Endothelial cell of hepatic sinusoid (primary cell): ENCODE data around the gene FGF1.

ENCODE experiments used
- in situ Hi-C: cut with HindIII; loops from 2 replicates; pipeline ENCODE4 v1.10.0; 2017; ENCODE audit warnings: low sequenced_read_pairs

Gene FGF1

DNA sequence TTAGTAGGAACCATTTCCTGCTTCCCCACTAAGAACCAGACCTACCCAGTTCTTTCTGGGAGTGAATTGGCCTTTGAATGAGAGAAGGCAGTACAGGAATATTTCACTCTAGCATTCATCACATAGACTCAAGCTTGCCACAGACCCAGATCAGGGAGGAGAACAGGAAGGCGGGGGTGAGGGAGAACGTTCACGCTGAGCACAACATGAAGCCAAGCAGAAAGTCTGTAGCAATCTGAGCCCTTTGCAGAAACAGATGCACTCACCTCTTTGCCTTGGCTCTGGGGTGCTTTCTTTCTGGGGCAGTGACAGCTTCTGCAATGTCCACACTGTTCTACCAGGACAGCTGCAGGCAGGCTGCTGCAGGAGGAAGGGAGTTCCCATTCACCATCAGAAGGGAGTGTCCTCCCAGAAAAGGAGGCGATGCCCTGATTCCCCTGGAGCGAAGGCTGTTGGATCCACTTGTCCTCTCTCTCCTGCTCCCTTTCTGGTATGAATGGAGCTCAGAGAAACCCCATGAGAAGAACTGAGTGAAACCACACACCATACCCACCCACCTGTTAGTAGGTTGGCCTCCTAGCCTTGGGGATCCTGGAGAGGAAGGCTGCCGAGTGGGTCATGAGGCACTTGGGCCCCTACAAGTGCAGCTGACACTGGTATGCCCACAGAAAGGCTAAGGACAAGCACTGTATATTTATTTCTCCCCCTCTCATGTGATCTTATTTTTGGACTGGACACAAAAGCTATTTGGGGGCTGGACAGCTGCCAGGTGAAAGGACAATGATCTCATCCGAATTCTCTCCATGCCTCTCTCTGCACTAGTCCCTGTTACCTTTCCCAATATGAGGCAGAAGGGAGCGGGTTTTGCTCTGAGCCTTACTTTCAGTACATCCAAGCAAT is 11.7 kb upstream of the FGF1 start:
- in situ Hi-C loops, result loop anchor here (5.0 kb wide), 1 partner anchor 85 kb away; no protein-coding TSS in a partner anchor

DNA sequence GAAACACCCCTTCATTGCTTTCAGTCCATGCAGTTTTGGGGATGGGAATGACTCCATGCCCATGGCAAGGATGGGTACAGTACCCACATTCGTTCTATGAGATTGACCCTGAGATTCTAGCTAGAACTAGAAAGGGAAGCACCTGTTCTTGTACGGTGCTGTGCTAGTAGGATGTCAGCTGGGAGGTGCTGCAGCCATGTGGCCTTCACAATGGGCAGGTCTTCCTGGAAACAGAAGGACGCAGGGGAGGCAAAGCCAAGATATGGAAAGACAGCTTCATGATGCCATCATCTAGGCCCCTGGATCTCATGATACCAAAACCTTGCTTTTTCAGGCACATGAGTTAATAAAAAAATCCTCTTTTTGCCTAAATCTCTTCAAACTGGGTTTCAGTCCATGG is 10.5 kb upstream of the FGF1 start:
- in situ Hi-C loops, result loop anchor here (5.0 kb wide), 1 partner anchor 84 kb away; no protein-coding TSS in a partner anchor

DNA sequence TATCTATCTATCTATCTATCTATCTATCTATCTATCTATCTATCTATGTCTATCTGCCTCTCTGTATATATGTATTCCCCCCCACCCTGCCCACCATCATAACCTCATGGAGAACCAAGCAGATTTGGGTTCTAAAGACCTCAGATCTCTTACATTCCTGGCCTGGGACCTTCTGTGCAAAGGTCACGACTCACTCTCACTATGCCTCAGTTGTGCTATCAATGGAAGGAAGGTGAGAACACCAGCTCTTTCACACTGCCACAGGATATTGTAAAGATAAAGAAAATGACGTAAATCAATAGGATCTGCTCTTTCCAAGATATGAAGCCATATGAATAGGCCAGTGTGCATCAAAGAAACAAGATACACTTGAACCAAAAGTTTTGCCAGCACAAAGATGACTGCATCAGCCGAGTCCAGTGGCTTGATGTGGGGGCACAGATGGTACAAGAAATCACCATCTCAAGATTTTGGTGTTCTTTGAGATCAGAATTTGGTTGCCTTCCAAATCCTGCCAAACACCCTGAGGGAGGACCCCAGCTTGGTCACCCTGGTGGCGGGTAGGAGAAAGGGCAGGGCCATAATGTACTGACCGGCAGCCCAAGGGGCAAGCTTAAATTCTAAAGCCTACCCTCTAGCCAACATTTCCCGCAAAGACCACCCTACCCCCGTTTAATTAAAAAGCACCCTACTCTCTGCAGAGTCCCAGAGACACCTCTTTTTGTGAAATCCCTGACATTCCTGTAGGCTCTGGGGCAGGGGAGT is 8.4 kb upstream of the FGF1 start:
- in situ Hi-C loops, result no loop called here

DNA sequence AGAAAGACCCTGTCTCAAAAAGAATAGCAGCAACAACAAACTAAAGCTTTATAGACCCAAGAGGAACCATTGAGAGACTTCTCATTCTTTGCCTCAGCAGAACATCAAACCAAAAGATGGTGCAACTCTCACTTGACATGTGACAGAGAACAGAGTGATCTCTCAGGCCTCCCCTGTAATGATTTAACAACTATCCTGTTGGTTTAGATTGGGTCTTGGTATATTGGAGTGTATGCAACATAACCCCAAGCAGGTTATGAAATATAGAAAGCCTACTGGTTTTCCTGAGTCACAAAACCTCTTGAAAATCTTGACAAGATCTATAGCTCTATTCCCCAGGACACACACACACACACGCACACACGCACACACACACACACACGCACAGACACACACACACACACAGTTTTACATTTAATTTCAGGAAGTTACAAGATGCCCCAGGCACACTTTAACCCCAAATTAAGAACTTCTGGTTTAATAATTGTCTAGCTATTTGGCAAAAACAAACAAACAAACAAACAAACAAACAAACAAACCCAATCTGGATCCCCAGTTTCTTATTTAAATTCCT is 6.5 kb upstream of the FGF1 start:
- in situ Hi-C loops, result no loop called here

DNA sequence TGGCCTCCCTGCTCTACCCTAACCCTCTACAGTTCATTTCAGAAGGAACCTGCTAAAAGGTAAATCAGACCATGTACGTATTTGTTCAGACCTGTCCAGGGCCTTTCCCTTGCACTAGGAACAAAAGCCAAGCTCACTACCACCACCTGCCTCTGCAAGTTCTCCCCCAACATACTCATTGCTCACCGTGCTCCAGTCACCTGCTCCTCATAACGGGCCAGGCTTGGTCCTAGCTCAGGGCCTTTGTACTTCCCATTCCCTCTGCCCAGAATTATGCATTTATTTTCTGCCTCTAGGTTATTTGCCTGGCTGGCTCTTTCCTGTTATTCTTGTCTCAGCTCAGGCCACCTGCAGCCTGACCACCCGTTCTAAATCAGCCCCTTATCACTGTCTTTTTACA is 4.8 kb upstream of the FGF1 start:
- in situ Hi-C loops, result no loop called here

DNA sequence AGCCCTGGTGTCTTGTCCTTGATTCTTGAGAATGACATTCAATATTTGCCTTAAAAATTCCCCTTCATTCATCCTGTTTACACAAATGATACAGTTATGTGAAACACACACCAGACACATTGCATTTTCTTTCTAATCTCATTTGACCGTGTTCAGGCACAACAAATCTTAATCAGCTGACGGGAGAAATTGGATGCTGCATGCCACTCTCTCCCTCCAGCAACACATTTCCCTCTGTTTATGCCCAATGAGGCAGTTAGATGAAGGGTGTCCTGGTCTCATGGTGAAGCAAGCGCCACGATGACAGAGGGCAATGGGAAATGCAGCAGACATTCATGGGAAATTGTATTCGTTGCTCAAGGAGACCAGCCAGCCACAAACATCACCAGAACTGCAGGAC is 3.2 kb upstream of the FGF1 start:
- in situ Hi-C loops, result no loop called here

DNA sequence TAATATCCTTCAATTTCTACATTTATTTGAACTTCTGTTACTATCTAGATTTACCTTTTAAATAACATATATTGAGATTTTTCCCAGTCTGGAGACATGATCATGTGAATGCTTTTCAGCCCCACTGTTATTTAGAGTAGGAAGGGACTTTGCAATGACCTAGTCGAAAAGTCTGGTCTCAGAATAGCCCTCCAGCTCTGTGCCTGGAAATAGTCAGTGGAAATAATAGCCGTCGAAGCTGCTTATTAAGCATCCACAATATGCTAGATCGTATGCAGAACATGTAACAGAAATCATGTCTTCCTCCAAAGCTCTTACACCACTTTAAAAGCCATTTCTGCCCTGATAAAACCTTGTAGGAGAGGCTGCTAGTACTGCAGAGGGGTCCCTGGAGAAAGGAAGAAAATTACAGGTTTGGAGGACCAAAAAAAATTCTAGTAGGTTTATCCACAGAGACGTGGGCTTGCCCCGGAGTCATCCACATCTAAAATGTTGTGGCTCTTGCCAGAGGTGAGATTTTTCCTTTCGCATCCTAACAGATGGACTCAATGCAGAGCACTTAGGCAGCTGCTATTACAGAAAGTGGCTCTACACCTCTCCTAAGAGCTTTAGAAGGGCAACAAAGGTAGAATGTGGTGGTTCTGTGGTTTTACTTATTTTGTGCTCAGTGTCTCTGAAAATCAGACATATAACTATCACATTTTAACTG is 2.5 kb upstream of the FGF1 start:
- in situ Hi-C loops, result no loop called here

DNA sequence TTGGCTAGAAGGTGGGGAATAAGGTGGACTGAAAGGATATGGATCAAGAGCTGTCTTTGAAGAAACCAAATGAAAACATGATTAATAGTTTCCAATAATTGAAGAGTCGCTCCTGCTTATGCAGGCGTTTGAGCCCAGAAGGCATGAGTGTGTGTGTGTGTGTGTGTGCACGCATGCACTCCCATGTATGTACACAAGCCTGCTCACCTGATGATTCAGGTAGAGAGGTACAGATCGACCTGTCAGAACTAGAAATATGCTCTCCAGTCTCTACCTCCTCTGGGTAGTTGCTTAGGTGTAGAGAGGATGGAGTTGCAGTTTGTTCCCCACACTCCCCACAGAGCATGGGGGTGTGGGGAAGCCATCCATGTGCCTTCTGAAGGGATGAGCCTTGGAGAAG is 1.1 kb upstream of the FGF1 start:
- in situ Hi-C loops, result no loop called here

DNA sequence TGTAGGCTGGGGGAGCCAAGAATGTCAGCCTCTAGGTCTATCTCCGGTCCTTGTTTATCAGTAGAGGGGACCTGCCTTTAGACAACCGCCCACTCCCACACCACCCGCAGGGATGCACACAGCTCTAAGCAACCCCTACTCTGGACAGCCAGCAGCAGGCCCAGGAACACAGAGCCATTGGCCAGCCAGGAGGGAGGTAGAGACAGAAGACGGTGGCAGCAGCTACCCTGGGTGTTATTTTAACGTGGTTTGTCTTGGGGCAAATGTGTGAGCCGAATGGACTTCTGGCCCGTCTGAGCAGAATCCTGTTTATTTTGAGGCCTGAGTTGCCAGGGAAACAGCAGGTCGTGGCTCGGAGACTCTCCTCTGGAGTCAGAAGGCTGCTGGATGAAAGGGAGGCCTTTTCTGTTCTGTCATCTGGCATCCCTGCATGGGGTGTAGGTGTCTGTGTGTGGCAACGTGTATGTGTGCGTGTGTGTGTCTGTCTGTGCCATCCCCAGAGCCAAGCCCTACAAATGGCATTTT is 382 bp upstream of the FGF1 start:
- in situ Hi-C loops, result no loop called here

DNA sequence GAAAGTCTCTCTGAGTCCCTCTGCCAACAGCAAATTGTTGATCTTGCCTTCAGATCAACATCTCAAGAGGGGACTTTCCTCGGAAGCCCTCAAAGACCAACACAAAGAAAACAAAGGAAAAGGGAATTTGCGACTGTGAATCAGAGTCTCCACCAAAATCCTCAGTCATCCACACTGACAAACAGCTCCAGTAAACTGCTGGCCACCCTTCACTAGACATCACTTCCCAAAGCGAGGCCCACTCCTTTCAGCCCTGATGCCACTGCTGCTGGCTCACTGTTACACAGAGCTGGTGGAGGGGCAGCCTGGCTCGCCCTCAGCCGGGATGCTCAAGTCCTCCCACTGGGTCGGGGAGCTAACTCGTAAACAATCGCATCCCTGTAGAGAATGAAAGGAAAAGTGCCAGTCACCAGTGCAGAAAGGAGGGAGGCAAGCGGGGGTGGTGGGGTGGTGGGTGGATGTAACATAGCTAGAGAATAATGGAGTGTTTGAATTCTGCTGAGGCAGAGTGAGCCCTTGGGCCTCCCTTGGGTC is 1.3 kb downstream of the FGF1 start:
- in situ Hi-C loops, result no loop called here

DNA sequence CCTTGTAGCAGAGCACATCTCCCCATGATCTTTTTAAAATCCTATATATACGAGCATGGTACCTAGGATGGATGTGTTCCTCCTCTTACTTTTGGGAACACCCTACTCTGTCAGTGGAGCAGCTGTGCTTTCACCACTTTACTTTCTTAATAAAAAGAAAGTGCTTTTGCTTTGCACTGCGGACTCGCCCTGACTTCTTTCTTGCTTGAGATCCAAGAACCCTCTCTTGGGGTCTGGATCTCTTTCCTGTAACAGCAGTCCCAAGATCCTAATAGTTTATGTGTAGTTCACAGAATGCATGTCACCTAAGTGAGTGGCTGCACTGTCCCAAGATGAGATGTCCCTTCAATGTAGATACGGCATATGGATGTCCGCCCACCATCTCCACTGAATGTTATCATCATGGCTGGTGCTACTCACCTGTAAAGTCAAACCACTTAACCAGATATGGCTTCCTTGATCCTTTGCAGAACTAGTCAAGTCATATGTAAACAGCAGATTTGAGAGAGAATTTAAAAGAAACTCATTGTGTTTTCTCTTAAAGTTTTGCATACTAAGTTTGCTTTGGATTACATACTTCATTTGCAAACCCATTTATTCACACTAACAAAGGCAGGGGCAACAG is 1.9 kb downstream of the FGF1 start:
- in situ Hi-C loops, result no loop called here

DNA sequence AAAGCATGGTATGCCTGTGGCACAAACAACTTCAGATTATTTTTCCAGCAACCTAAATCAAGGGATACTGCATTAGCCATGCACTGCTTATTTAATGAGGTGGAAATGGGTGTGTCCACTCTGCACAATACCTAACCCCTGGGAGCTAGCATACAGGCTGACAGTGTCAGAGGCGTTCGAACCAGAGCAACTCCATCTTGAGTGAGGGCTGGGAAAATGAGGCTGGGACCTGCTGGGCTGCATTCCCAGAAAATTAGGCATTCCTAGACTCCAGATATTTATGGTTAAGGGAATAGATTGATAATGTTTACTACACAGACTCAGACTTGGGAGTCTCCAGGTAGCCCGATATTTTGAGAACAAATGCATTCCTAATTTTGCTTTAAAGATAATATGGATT is 2.8 kb downstream of the FGF1 start:
- in situ Hi-C loops, result no loop called here

DNA sequence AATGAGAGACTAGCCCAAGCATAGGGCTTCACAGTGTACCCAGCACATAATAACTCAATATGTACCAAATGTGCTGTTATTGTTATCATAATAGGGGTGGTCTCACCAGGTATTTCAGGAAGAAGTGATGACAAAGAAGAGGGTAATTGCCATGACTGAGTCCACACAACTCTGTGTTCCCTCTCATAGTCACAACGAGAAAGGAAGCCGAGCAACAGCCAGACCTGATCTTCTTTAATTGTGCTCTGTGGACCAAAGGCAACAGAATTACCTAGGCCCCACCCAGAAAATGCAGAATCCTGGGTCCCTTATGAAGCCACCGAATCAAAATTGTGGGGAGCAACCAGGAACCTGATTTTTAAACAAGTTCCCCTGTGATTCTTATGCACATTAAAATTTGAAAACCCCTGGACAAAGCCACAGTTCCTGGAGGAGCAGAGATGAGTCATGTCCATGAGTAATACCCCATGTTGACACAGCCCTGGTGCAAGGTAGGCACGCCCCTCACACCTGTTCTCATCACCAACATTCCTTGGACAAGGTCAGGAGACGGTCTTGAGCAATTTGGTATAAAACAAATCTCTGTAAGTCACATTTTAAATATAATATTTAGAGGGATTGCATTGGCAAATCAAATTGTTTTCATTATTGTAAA is 5.2 kb downstream of the FGF1 start:
- in situ Hi-C loops, result no loop called here

DNA sequence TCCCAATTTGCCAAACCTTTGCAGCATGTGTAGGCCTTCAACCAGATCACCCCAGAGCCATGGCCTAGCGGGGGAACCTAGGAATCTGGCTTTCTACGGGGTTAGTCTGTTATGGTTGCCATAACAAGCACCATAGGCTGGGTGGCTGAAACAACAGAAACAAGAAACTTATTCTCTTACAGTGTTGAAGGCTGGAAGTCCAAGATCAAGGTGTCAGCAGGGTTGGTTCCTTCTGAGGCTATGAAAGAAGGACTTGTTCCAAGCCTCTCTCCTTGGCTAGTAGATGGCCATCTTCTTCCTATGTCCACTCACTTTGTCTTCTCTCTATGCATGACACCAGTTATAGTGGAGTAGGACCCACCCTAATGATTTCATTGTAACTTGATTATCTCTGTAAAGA is 6.1 kb downstream of the FGF1 start:
- in situ Hi-C loops, result no loop called here

DNA sequence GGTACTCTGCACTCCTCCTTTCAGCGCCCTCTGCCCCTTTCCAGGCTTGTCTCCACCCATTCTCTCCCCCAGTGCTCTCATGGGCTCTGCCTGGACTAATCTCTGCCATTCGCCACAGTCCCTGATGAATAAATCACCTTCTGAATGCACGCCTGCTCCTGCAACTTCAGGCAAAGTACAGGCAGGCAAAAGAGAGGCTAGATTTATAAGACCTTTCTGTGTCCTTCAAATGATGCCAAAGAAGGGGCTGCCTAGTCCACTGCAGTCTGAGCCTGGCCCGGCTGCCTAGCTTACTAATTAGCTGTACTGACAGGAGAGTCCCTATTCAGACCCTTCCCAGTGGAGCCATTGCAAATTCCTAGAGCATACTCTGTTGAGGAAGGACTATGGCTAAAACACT is 7.4 kb downstream of the FGF1 start:
- in situ Hi-C loops, result no loop called here

DNA sequence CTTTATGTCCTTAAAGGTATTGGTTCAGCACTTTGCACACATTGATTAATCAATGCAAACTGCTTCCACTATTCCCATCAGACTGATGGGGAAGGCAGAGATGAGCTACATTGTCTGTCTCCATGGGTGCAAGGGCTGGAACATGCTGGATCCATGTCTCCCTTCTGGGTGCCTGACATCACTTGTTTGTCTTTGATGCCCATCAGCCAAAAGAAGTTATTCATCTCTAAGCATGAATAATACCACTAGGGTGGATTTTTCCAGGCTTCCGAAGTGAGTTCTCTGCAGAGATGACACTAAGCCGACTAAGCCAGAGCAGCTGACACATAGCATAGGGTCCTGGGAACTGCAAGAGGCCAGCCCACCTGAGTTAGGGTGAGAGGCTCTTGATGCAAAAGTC is 8.7 kb downstream of the FGF1 start:
- in situ Hi-C loops, result no loop called here

DNA sequence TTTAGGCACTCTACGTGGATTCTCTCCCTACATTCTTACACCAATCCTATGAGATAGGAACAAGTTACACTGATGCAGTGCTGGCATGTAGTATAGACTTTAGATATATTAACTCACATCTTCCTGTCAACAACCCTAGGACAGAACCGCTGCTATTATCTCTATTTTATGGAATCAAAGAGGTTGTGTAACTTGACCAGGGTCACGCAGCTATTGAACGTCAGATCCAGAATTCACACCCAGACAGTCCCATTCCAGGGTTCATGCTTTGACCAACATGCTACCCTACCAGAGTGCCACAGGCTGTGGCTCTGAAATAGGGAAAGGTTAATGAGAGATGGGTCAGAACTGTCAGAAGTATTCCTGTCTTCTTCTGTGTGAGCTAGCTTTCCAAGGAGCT is 9.6 kb downstream of the FGF1 start:
- in situ Hi-C loops, result no loop called here

DNA sequence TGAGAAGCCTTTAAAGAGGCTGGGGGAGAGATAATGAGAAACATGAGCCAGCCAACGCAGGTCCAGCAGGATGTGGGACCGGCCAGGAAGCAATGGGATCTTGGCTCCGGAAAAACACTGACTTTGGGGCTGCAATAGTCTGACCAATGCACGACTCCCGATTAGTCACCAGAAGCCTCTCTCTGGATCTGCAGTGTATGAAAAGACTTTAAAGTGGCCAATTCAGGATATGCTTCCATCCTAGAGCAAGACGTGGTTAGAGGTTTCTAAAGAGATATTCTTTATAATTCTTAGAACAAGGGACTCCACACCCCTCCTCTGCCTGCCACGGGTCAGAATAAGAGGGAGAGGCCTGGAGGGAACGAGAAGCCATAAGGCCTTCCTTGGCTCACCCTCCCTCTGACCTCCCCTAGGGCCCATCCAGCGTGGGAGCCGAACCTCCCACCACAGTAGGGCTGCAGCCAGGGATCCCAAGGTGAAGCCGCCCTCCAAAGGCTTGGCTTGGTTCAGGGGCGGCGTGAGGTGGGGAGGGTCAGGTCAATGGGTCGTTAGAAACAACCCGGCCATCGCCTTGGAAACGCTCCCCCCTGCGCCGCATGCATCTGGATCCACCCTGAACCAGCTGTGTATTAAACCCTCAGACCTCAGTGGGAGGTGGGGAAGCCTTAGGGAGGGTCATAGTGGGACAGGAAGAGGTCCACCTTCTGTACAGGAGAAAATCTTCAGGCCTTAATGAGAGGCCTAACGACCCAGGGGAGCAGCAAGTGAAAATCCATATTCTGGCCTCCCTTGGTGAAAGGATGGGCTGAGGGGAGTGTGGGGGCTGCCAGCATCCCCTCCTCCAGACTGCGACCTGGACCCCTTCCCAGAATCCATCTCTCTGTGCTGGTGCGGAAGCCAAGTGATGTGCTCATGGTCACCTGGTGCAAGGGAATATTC is 11.1 kb downstream of the FGF1 start:
- in situ Hi-C loops, result no loop called here

DNA sequence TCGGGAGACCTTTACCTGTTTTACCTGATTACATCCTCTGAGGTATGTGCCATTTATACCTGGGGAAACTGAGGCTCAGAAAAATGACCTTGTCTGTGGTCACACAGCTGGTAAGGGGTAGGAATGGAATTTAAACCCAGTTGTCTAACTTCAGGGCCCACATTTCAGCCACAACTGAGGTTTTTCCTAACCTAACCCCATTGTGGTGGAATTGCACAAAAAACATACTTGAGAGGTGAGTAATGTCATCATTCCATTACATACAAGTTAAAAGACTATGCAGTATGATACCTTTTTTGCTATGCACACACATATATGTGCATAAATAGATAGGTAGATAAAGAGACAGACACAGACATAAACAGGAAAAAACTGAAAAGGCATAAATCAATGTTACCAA is 14.1 kb downstream of the FGF1 start:
- in situ Hi-C loops, result no loop called here
